ENCODE measurements around the gene CTDP1.

Gene CTDP1

DNA sequence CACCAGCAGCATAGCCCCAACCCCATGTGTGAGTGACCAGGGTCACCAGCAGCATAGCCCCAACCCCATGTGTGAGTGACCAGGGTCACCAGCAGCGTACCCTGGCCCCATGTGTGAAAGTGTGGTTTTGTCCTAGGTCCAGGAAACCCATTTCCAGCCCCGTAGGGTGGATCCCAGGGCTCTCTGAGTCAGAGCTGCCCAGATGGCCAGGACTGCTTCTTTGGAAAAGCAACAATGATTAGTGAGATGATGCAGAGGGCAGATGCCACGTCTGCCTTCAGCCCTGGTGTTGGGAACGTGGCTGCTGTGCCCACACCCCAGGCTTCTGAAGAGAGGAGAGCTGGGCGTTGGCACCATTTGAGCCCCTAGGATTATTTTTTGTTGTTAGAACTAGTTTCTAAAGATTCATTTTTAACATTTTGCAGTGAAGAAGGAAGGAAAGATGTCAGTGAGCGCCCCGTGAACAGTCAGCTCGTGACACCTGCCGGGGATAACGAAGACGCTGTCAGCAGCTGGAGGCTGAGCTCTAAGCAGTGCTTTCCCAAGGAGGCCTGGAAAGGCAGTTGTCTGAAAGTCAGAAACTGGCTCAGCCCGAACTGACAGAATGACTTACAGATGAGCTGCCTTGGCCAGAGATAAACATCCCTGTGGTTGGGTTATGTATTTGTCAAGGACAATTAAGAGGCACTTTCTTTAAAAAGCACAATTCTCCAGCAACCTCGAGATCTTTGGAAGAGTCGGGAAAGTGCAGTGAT lies 86.1 kb downstream of the CTDP1 start:
- no peak for DNase-seq (ENCODE audit: low spot score)

DNA sequence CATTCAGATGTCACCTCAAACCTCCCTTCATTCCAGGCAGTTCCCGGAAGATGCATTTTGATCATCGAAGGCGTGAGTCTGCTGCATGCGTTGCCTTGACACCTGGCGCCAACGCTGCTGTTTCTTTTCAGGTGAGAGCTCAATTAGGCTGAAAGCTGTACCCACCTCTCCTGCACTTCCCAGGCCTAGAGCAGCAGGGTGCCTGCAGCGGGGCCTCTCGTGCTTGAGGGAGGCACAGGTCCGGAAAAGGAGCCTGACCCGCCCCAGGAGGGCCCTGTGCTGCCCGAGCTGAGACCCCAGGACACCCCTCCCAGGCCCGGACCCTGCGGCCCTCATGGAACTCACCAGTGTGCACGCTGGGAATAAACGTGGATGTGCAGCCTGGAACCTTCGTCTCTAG lies 86.7 kb downstream of the CTDP1 start:
- DNase-seq (ENCODE audit: low spot score): no peak

DNA sequence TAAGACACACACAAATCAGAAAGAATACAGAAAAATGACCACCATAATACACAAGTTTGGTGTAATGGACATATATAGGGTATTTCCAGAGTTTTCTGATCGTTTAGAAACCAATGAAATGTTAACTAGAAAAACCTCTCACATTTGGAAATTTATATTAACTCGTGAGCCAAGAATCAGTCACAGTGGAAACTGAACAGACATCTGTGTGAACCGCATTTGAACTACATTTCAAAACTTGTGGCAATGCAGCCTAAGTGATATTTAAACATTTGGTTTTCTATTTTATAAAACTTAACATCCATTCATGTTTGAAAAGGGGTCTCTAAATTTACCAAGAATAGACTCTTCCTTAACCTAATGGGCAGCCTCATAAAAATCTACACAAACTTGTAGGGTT lies 89.1 kb downstream of the CTDP1 start:
- DNase-seq (ENCODE audit: low spot score): no peak

DNA sequence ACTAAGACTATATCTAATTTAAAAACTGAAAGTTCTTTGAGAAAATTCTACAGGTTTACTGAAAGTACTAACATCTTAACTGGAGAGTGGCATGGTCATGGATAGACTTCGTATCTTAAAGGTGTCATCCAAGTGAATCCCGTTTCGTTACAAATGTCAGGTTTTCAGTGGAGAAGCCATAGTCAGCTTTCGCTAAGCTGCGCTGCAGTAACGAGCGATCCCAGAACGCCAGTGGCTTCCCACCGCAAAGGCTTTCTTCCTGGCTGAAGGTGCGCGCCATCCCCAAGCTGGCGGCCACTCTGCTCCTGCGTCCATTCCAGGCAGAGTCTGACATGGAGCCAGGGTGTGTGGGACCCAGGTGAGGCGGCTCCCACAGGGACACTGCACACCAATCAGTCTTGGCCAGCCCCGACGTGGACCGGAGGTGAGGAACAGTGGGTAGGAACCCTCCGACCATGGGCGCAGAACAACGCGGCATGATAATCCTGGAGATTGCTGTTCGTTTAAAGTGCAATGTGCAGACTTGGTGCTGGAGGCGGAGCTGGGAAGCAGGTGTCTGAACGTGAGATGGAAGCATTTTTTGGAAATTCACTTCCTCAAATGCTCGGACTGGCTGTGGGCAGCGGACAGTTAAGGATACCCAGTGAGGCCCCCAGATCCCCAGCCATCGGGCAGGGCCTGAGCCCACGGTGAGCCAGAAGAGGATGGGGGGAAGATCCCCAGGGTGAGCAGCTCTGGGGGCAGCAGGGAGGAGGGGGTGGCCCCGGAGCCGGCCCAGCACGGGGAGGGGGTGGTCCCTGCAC lies 90.3 kb downstream of the CTDP1 start:
- DNase-seq (ENCODE audit: low spot score): no peak

DNA sequence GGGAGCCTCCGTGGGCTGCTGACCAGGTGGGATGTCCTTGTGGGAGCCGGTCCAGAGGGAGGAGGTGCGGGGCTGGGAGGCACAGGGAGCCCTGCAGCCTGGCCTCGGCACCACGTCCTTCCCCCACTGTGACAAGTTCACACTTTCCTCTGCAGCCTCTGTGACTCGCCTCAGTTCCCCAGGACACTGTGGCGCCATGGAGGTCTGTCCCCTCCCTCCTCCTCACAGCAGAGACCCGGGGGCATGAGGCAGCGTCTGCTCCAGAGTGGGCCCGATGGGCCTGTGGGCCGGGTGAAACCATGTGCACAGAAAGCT lies 90.9 kb downstream of the CTDP1 start:
- no peak for DNase-seq (ENCODE audit: low spot score)

DNA sequence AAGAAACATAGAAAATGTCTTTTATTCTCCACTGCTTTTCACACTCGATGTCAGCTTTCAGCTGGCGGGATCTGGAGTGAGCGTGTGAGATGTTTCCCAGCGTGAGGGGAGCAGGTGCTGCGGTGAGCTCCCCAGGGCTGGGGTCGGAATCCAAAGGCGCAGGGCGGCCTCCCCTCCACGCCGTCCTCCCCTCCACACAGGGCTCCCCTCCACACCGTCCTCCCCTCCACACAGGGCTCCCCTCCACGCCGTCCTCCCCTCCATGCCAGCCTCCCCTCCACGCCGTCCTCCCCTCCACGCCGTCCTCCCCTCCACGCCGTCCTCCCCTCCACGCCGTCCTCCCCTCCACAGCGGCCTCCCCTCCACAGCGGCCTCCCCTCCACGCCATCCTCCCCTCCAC lies 91.2 kb downstream of the CTDP1 start:
- no peak for DNase-seq (ENCODE audit: low spot score)

DNA sequence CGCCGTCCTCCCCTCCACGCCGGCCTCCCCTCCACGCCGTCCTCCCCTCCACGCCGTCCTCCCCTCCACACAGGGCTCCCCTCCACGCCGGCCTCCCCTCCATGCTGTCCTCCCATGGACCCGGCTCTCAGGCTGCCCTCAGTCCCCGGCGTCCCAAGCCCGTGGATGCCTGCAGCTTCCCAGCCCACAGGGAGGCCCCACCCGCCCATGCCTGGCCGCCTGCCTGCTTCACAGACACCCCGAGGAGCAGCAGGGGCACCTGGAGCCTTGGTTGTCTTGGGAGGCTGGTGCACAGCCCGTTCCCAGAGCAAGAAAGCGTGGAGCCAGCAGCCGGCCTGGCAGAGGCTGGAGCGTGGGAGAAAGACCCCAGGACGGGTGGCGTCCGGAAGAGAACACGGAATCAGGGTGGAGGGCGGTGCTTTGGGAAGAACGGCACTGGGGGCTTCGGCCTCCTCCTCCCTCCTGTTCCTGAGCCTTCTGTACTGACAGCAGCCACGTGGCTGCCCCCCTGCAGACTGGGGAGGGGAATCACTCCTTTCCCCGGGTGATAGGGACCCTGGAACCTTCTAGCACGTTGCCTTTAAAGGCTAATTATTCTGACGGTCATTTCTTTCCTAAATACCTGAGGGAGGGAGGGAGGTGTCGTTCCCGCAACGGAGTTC lies 92.0 kb downstream of the CTDP1 start:
- no peak for DNase-seq (ENCODE audit: low spot score)

DNA sequence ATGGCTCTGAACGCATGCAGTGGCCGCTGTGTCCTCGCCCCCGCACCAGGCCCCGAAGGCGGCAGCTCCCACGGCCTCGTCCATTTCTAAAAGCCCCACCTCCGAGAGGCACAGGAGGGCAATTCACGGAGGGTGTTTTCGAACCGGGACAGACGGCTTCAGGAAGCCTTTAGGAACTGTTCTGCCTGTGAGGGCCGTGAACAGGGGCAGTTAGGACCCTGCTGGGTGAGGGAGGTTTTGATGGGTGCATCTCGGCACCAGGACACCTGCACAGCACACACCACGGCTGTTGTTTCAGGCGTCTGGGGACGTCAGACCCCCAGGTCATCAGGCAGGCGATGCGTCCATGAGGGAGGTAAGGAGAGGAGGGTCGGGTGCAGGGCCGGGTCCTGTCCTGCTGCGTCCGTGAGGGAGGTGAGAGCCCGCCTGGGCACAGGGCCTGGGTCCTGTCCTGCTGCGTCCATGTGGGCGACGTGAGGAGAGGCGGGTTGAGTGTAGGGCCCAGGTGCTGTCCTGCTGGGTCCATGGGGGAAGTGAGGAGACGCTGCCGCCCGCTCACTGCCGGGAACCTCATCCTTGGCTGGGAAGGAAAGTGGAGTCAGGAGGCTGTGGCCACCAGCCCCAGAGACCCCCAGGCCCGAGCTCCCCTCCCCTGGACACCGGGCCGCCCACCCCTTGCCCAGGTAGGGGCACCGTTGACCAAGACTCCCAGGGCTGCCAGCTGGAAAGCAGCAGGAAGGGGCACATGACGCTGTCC lies 92.7 kb downstream of the CTDP1 start:
- no peak for DNase-seq (ENCODE audit: low spot score)

DNA sequence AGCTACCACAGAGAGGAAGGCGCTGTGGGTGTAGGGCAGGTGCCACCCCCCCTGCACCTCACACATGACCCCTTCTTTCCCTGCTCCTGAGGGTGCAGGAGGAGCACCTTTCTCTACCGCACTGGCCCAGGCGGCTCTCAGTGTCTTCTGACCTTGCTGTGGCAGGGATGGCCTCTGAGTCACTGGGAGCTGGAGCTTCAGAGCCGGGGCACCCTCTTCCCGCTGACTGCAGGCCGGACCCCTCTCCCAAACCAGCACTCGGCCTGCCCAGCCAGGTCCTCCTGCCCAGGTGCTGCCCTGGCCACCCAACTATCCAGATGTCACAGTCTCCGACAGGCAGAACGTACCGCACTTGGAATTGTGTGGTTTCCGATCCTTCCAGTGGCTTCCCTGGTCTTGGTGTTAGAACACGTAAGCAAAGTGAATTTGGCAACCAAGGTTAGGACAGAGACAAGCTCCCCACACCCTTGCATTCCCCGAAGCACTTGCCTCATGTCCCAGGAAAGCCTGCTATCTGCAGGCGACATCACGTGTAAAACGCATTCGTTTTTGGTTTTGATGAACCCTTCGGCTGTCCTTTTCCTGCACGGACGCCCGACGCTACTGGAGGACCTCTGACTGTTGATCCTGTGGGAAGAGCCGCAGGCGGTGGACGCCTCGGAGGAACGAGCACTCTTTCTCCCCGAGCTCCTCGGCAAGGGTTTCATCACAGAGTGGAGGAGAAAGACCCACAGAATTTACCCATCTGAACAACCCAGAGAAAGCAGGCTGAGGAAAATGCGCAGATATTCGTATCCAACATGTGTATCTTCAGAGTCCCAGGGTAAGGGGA lies 93.5 kb downstream of the CTDP1 start:
- no peak for DNase-seq (ENCODE audit: low spot score)

DNA sequence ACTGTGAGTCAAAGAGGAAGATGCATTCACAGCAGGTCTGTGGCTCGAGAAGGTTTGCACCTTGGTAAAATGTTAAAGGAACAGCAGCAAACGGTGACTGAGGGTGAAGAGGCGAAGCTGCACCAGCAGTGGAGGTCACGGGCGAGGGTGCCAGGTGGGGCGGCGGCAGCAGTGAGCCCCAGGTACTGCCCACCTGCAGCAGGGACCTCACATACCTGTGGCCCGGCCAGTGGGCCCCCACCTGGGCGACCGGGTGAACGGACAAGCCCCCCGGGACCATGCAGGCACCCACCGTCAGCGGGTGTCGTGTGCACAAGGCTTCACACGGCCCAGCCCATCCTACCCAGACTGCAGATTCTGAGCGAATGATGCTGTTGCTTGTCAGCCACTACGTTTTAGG lies 94.5 kb downstream of the CTDP1 start:
- DNase-seq (ENCODE audit: low spot score): no peak

DNA sequence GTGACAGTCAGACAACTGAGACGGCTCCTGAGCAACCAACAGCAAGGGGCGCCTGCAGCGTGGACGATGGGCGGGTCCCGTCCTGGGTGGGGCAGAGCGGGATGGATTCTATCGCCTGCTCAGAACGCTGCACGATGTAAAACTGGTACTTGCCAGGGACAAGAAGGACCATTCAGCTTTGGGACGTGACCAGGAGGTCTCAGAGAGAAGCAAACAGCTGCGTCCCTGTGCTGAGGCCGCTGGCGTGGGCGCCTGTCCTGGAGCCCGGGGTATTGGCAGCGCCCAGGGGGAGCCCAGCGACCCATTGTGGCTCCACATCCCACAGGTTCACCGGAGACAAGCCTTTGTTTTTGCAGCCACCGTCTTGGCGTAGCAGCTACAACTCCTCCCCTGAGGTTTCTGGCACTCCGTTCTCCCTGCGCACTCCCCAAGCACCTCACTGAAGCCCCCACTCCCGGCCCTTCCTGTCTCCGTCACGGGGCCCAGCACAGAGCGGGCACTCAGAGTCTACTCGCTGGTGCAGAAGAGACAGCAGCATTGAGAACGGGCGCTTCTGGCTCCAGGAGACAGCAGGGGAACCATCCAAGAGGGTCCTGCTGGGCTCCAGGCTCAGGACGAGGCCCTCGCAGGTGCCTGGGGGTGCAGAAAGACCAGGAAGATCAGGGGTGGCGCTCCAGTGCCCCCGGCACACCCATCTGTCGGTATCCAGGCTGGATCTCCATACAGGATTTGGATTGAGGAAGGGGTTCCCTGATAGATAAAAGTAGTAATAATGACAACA lies 96.0 kb downstream of the CTDP1 start:
- DNase-seq (ENCODE audit: low spot score): no peak

DNA sequence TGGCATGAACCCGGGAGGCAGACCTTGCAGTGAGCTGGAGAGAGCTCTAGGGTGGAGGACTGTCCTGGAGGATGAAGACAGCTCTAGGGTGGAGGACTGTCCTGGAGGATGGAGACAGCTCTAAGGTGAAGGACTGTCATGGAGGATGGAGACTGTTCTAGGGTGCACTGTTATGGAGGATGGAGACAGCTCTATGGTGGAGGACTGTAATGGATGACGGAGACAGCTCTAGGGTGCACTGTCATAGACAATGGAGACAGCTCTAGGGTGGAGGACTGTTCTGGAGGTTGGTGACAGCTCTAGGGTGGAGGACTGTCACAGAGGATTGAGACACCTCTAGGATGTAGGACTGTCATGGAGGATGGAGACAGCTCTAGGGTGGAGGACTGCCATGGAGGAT lies 97.1 kb downstream of the CTDP1 start:
- no peak for DNase-seq (ENCODE audit: low spot score)

DNA sequence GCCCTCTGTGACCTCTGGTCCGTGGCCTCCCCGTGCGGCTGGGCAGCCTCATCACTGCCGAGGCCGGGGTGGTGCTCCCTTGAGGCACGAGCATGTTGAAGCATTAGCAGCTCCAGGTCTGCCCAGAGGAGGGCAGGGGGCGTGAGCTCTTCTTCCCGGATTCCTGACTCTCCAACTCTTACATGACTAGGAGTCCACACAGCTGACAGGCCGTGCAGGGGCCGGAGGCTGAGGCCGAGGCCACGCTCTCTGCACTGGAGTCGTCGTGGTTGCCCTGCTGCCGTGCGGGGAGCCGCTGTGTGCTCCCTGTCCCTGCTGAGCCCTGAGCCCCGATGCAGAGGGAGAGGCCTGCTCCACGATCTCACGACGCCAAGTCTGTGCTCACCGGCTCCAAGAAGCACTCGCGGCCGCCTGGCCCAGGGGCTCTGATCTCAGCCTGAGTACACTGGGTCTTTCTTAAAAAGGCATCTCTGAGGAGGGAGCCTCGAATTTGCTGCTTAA lies 98.7 kb downstream of the CTDP1 start:
- no peak for DNase-seq (ENCODE audit: low spot score)

DNA sequence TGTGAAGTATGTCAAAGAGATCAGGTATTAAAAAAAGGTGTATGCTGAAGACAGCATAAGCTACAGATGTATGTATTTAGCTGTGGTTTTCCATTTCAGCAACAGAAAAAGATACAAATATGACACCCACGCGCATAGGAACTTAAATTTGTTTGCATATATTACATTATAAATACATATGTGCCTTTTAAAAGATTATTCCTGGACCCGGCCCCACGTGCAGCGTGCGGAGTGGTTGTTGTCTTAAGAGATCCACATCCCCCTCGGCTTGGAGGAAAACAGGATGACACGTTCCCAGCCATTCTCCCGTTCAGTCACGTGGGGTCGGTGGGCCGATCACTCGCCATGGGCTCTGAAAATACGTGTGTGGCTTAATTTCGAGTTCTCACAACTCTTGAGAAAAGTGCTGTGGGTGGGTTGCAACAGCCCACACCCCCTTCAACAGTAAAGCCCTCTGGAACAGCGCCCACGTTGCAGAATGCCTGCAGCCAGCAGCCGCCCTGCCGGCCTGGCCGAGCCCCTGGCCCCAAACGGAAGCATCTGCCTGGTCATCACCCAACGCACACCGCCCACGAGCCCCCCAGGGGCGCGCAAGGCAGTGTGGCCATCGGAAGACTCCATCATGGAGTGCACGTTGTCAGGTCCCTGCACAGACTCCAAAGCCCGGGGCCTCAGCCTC lies 99.6 kb downstream of the CTDP1 start:
- no peak for DNase-seq (ENCODE audit: low spot score)

DNA sequence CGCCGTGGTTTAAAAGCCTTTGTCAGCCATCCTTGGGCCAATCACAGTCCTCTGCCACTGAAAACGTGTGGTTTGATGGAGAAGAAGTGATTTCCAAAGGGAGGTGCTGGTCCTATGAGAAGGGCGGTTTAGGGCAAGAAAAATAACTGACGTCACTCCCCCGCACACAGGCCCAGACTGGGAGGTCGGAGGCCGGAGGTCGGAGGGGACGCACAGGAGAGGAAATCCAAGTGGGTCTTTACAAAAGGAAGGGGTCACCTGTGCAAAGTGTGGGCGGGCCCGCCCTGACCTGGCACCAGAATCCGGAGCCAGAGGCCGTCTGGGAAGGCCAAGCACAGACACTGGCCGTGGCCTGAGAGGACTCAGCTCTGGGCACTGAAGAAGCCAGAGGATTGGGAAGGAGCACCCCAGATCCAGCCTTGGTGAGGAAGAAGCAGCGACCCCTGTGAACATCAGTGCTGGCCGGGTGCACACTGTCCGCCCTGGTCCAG lies 100.1 kb downstream of the CTDP1 start:
- DNase-seq (ENCODE audit: low spot score): no peak

DNA sequence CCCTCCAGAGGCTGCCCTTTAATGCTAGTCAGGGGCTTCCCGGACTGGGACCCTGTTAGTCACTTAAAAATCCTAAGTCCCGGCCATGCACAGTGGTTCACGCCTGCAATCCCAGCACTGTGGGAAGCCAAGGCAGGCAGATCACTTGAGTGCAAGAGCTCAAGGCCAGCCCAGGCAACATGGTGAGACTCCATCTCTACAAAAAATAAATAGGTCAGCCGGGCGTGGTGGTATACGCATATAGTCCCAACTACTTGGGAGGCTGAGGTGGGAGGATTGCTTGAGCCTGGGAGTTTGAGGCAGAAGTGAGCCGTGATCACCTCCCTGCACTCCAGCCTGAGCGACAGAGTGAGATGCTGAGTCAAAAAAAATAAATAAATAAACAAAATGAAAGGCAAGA lies 100.9 kb downstream of the CTDP1 start:
- DNase-seq (ENCODE audit: low spot score): no peak

DNA sequence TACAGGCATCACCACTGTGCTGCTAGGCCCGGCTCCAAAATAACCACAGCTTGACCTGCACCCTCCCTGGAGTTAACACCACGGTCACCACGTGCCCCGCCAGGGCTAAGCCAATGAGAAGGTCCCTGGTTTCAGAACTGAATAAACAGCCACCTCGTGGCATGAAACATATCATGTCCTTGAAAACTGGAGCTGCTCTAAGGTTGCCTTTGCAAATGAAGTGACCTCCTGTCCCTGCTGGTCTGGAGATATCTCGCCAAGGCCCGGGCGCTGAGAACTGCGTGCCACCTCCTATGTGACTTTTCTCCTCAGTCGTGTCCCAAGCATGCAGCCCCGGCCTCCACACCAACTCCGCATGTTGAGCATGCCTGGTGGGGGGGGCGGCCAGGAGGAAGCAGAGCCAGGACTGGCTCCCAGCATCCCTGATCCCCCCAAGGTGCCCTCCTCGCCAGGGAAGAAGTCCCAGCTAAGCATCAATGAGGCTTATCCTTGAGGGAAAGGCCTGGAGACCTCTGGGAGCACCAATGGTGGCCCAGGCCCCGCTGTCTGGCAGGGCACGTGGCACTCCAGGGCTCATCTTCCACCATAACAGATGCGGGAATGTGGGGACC lies 101.8 kb downstream of the CTDP1 start:
- DNase-seq (ENCODE audit: low spot score): no peak

DNA sequence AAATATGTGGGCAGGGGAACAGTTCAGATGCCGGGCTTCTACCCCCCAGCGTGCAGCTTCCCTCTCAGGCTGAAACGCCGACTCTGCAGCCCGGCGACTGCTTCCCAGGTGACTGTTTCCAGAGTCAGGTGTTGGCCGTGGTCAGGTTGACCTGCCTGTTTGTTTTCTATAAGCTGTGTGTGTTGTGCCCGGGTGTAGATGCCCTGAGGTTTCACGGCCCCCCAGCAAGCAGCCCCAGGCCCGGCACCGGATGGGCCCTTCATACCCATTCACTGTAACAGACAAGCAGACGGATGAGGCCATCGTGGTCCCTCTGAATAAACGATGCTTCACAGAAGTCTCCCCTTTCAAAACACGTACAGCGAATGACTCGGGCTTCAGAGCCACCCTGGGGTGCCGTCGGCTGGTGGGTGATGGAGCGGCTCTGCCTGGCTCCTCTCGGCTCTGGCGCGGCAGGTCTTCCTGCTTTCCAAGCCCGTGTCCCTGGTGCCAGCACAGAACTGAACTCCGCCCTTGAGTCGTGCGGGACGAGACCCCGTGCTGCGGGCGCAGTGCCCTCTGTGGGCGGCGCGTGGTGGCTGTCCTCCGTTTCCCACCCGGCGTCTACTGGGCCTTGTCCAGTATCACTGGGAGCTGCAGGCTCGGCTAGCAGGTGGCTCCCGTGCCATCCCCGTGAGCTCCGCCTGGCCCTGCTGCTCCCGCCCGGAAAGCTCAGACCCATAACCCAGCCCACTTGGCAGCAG lies 103.1 kb downstream of the CTDP1 start:
- DNase-seq (ENCODE audit: low spot score): no peak
